ENCODE data around the gene KRTAP13-4. TPM values are rescaled to one million over a fixed set of nuclear protein-coding genes. Genes with fewer than 3 reads are reported as not detected.

The KRTAP13-4 gene
- not detected for total RNA-seq (ENCODE audit: unreplicated experiment)
- long read RNA-seq: 0 reads

GRCh38 chr21:30430170-30430655 is at the start of gene KRTAP13-4:
KRTAP13-4 (plus strand) TSS chr21:30430220; CDS start chr21:30430276, 56 bp downstream.
- no peak for DNase-seq (ENCODE audit: low spot score)
- peaks cover 4% of the 10 kb centered on the region for H3K4me1 Mint-ChIP-seq (ENCODE audit: unreplicated experiment)
- H3K36me3 Mint-ChIP-seq (ENCODE audit: low read depth, unreplicated experiment): no peaks in the 10 kb centered on the region
- no peaks in the 10 kb centered on the region for H3K9me3 Mint-ChIP-seq (ENCODE audit: unreplicated experiment)
- no peaks in the 10 kb centered on the region for H3K27me3 Mint-ChIP-seq (ENCODE audit: unreplicated experiment)
- H3K27ac Mint-ChIP-seq (ENCODE audit: unreplicated experiment): no peak within 1 kb of the TSS
- no peak within 1 kb of the TSS for H3K4me3 Mint-ChIP-seq (ENCODE audit: unreplicated experiment)
- no peak for TF ChIP-seq CTCF (IDR thresholded peaks at IDR 0.05; ENCODE audit: unreplicated experiment)

GRCh38 chr21:30382201-30382600 is 47.8 kb upstream of the KRTAP13-4 start:
- Mint-ChIP-seq H3K36me3 (ENCODE audit: low read depth, unreplicated experiment) (no peaks in the 10 kb centered on the region), H3K27me3 (ENCODE audit: unreplicated experiment) (no peaks in the 10 kb centered on the region), H3K27ac (ENCODE audit: unreplicated experiment) (no peak overlapping the region), H3K4me1 (ENCODE audit: unreplicated experiment) (peaks cover 3% of the 10 kb centered on the region), H3K4me3 (ENCODE audit: unreplicated experiment) (no peak overlapping the region), H3K9me3 (ENCODE audit: unreplicated experiment) (no peaks in the 10 kb centered on the region)
- TF ChIP-seq CTCF (IDR thresholded peaks at IDR 0.05; ENCODE audit: unreplicated experiment): no peak
- no peak for DNase-seq (ENCODE audit: low spot score)

GRCh38 chr21:30391492-30392025 is 38.5 kb upstream of the KRTAP13-4 start:
- H3K4me1 Mint-ChIP-seq (ENCODE audit: unreplicated experiment): no peaks in the 10 kb centered on the region
- peaks cover 3% of the 10 kb centered on the region for H3K36me3 Mint-ChIP-seq (ENCODE audit: low read depth, unreplicated experiment)
- no peak overlapping the region for H3K4me3 Mint-ChIP-seq (ENCODE audit: unreplicated experiment)
- H3K9me3 Mint-ChIP-seq (ENCODE audit: unreplicated experiment): no peaks in the 10 kb centered on the region
- H3K27ac Mint-ChIP-seq (ENCODE audit: unreplicated experiment): no peak overlapping the region
- peaks cover 1% of the 10 kb centered on the region for H3K27me3 Mint-ChIP-seq (ENCODE audit: unreplicated experiment)
- TF ChIP-seq CTCF (IDR thresholded peaks at IDR 0.05; ENCODE audit: unreplicated experiment): no peak
- no peak for DNase-seq (ENCODE audit: low spot score)

GRCh38 chr21:30395731-30396130 is 34.3 kb upstream of the KRTAP13-4 start, which contains the start of gene KRTAP13-1:
KRTAP13-1 (plus strand) TSS chr21:30396031; CDS start chr21:30396087, 56 bp downstream.
- no peaks in the 10 kb centered on the region for H3K9me3 Mint-ChIP-seq (ENCODE audit: unreplicated experiment)
- no peak for DNase-seq (ENCODE audit: low spot score)
- peaks cover 6% of the 10 kb centered on the region for H3K4me1 Mint-ChIP-seq (ENCODE audit: unreplicated experiment)
- no peaks in the 10 kb centered on the region for H3K27me3 Mint-ChIP-seq (ENCODE audit: unreplicated experiment)
- H3K36me3 Mint-ChIP-seq (ENCODE audit: low read depth, unreplicated experiment): no peaks in the 10 kb centered on the region
- no peak within 1 kb of the TSS for H3K4me3 Mint-ChIP-seq (ENCODE audit: unreplicated experiment)
- TF ChIP-seq CTCF (IDR thresholded peaks at IDR 0.05; ENCODE audit: unreplicated experiment): no peak
- no peak within 1 kb of the TSS for H3K27ac Mint-ChIP-seq (ENCODE audit: unreplicated experiment)

- peak; percentile 49 for DNase-seq (ENCODE audit: low spot score)
- no peaks in the 10 kb centered on the region for H3K36me3 Mint-ChIP-seq (ENCODE audit: low read depth, unreplicated experiment)
- peaks cover 4% of the 10 kb centered on the region for H3K4me1 Mint-ChIP-seq (ENCODE audit: unreplicated experiment)
Observed at GRCh38 chr21:30408782-30409494, 21.1 kb upstream of the KRTAP13-4 start.

More at GRCh38 chr21:30408782-30409494, 21.1 kb upstream of the KRTAP13-4 start:
- no peak overlapping the region for H3K4me3 Mint-ChIP-seq (ENCODE audit: unreplicated experiment)
- H3K9me3 Mint-ChIP-seq (ENCODE audit: unreplicated experiment): no peaks in the 10 kb centered on the region
- no peaks in the 10 kb centered on the region for H3K27me3 Mint-ChIP-seq (ENCODE audit: unreplicated experiment)
- TF ChIP-seq CTCF (IDR thresholded peaks at IDR 0.05; ENCODE audit: unreplicated experiment): peak; percentile 29
- no peak overlapping the region for H3K27ac Mint-ChIP-seq (ENCODE audit: unreplicated experiment)
